HT-29 (cell line): Measurements from ENCODE around the gene JAK1. TPM values are rescaled to one million over a fixed set of nuclear protein-coding genes. Genes with fewer than 3 reads are reported as not detected.
A peak's percentile ranks its signal among the peaks of the same experiment; 100 is the strongest.

ENCODE experiments used
- DNase-seq: peaks from one replicate; pipeline ENCODE4 v3.0.0-alpha.2; 2015; ENCODE audit warnings: low spot score
- total RNA-seq: library from RNA; depleted of rRNA; stranded (reverse); fragments of >200 nt; shearing (Covaris generic); gene quantifications from 2 replicates; pipeline ENCODE4 v1.2.3, GENCODE V29; 2014

The JAK1 gene
- total RNA-seq, 1 experiment from 2014 or later = 29.1 TPM

DNA sequence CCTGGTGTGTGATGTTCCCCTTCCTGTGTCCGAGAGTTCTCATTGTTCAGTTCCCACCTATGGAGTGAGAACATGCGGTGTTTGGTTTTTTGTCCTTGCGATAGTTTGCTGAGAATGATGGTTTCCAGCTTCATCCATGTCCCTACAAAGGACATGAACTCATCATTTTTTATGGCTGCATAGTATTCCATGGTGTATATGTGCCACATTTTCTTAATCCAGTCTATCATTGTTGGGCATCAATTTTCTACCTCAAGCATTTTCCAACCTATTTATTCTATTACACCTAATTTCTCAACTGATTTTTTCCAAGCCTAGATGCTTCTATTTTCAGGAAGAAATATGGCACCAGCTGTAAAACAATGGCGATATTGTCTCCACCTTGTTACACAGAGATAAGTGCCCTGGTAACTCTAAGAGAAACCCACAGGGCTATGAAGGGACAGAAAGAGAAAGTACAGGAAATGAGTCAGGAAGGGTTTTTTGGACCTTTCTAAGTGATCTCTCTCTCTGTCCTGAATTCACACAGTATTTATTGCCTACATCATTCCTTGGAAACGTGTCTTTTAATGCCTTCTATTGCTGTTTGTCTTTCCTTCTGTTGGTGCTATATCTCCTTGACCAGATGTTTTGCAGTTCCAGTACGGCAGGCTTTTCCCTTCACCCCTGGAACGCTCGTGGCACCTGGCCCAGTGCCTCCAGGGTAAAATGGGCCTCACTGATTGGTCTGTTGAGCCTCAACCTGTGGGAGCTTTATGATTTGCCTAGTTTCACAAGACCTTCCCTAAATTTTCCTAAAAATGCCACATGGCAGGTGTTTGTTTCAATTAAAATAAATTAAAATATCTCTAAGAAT is 14.6 kb upstream of the JAK1 start:
- peak; percentile 13 for DNase-seq

GRCh38 chr1:64979358-64979757 is 13.0 kb upstream of the JAK1 start:
- no peak for DNase-seq

DNA sequence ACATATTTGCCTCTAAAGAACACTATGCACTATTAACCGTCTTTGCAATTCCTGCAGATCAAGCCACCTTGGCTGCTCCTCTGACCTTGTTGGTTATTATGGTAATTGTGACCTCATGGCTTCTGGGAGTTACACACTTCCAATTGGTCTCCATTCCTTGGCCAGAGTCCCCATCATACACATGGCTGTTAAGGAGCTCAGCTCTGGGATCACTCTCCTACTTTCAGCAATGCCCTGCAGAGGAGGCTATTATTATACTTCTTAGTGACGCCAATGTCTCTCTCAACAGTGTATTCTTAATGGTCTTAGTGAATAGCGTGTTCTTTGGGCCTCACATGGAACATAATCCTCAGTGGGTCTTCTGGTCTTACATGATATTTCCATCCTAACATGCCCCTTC is 10.0 kb upstream of the JAK1 start:
- DNase-seq = no peak

DNA sequence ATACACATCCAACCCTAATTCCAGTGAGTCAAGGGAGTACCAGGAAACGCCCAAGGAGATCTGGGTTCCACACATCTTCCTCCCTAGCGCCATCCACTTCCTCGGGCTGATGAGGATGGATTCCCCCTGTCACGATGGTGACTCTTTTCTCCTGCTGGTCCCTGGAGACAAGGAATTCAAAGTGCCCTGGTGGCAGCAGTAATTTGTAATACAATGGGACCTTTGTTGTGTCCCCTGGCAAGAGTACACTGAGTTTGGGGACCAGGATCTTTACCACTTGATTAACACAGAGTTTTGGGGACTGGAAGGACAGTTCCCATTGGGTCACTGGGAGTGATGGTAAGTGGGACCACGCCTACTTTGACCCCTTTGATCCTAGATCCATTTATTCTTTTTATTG is 9.4 kb upstream of the JAK1 start:
- no peak for DNase-seq

DNA sequence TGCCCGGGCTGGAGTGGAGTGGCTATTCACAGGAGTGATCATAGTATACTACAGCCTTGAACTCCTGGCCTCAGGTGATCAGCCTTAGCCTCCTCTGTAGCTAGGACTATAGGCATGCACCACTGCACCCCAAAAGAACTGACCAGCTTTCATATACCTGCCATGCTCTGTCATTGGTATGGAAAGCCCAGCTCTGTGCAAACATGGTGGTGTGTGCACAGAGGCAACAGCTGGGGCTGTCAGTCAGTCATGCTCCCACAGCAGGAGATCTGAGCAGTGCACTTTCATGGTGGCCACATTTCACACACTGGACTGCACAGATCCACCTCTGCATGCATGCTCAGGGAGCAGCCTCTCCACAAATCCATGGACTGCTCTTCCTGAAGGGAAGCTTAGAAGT is 8.8 kb upstream of the JAK1 start:
- DNase-seq = no peak

DNA sequence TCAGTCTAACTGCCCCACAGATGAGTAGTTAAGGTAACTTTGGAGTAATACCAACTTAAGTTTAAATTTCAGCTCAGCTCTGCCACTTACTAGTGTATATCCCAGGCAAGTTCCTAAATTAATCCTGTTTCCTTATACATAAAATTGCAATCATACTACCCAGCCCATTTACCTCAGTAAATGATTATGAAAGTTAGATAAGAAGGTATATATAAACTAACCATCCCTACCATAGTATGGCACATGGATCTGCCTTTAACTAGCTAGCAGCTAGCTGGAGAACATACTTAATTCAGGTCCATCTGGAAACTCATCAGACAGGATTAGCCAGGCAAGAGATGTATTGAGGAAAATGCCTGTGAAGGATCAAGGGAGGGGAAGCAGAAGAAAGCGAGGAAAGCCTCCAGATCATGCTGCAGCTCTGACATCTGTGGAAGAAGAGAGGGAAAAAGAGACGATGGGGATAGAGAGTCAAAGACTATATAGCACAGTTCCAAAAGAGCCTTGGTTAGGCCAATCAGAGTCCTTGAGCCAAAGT is 8.0 kb upstream of the JAK1 start:
- no peak for DNase-seq

DNA sequence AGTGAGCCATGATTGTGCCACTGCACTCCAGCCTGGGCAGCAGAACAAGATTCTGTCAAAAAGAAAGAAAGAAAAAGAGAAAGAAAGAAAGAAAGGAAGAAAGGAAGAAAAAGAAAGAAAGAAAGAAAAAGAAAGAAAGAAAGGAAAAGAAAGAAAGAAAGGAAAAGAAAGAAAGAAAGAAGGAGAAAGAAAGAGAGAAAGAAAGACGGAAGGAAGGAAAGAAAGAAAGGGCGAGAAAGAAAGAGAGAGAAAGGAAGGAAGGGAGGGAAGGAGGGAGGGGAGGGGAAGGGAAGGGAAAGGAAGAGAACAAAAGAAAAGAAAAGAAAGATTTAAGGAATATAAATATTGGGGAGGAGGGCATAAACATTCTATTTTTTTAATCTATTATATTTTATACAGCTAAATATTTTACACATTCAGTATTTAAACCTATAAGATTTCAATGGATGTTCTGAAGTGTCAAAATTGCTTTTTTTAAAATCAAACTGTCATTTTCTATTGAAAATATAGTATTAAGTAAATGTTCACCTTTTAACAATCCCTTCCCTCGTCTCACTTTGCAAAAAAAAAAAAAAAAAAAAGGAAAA is 6.8 kb upstream of the JAK1 start:
- no peak for DNase-seq

DNA sequence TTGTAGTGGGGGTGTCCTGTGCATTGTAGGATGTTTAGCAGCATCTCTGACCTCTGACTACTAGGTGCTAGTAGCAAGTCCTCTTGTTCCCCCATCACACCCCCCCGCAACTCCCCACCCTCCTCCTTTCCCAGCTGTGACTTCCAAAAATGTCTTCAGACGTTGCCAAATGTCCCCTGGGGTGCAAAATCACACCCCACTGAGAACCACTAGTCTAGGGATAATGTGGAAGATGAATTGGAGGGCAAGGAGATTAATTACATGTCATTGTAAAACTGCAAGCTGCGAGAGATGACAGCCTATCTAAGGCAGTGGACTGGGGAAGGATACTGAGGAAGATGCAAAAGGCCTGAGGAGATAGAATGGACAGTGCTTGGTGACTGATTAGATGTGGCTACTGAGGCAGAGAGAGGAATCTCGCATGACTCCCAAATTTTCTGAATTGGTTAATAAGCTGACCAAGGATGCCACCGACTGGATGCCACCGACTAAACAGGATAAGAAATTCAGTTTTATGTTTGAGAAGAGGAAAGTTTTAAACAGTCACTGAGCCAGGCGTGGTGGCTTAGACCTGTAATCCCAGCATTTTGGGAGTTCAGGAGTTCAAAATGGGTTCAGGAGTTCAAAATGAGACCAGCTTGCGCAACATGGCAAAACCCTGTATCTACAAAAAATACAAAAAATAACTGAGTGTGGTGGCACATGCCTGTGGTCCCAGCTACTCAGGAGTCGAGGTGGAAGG is 3.1 kb upstream of the JAK1 start:
- DNase-seq = no peak

- peak; percentile 50 for DNase-seq
These were observed 1.0 kb upstream of the JAK1 start for GRCh38 chr1:64967381-64967780.

DNA sequence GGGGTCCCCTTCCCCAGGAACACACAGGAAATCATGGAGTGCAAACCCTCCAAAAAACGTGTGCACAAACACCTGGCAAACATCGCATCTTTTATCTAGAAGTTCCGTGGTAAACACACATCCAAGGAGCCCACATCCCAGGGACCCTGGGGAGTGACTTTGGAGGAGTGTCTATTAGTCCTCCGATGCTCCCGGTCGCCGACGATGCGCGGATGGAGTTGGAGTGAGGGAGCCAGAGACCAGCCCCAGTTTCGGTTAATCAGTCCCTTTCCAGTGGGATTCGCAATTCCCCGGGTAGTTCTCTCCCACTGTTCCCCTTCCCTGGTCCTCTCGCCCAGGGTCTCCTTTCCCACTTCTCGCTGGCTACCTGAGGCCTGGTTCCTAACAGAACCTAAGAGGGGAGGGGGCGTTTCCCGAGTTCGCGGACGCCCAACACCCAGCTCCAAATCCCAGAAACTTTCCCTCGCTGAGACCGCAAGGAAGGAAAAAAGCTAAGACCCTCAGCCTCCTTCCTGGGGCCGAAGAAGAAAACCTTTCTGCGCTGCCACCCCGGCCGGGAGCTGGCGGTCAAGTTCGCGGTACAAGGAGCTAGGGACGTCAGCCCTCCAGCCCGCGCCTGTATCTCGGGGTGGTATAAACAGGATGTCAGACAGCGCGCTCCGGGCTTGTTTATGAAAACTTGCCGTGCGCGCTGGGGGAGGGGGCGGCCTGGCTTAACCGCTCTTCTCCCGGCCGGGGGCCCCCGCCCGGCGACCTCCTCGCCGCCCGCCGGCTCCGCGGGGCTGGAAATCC is 787 bp downstream of the JAK1 start:
- DNase-seq = peak; percentile 35

DNA sequence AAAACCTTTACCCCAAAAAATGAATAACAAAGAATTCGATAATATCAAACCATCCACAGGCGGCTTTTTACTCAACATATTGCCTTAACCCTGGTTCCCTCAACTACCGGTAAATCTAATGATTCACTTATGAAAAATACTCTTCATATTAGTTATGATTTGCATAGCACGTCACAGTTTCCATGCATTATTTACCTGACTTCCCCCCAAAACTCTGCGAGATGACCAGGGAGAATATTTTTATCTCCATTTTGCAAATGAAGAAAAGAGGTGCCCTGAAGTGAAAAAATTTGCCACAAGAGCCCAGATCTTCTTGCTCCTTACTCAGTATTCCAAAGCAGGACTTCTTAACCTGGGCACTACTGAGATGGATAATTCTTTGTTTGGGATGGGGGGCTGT is 2.9 kb downstream of the JAK1 start:
- DNase-seq = no peak

DNA sequence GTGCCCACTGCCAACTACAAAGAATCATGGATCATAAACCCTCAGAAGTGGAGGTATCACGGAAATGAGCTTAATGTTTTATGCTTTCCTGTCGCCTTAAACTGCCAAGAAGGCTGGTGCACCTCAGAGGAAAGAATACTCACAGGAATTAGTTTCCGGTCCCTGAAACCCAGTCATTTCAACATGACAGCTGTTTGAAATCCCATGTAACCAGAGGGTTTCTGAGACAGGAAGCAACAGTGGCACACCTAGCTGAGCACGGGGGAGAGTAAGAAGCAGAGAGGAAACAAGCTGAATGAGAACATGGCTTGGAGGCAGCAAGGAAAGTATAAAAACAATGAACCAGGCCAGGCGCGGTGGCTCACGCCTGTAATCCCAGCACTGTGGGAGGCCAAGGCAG is 3.9 kb downstream of the JAK1 start:
- DNase-seq = no peak

DNA sequence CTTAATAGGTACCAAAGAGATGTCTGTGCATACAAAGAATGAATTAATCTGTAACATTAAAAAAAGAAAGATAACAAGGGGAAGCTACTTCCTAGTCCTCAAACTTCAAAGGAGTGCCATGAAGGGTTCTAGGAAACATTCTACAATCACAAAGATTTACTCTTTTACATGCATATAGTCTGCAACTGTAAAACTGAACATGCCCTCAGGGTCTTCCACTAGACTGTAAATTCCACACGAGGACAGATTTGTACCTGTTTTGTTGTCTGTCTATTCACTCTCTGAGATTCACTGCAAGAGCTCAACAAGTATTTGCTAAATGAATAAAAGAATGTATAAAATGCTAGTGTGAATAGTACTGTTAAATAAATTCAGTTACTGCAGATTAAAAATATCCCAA is 4.4 kb downstream of the JAK1 start:
- DNase-seq = no peak

GRCh38 chr1:64960731-64961130 is 5.6 kb downstream of the JAK1 start:
- no peak for DNase-seq

DNA sequence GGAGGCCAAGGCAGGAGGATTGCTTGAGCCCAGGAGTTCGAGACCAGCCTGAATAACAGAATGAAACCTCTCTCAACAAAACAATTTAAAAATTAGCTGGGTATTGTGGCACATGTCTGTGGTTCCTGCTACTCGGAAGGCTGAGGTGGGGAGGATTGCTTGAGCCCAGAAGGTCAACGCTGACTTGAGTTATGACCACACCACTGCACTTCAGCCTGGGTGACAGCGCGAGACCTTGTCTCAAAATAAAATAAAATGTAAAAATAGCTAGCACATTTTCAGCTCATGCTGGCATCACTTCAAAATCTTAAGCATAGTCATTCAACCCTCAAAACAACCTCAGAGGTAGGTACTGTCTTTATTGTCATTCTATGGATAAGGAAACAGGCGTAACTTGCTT is 6.4 kb downstream of the JAK1 start:
- no peak for DNase-seq

DNA sequence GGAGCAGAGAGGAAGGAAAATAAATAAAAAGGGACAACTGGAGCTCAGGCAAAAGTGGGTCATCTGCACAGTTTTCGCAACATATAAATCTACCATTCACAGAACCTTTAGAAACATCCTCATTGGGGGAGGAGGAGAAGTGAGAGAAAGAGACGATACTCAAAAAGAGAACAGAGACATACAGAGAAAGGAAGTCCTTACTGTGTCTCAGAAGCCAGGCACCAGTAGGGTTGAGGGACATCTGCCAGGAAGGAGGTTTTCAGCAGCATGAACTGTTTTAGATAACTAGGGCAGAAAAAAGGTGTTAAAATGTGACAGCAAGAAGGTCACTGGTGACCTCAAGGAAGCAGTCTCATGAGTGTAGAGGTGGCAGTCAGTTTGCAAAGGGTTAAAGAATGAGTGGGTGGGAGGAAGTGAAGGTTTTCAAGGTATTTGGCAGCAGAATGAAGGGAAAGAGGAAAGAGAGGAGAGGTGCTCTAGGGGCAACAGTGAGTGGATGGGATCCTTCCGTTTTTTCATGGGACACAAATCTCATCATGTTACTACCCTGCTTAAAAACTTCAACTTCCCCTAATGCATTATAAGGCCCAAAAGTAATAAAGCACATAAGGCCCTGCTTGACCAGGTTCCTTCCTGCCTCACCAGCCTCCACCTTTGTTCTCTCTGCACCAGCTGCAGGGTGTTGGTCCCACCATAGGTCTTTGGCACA is 9.5 kb downstream of the JAK1 start:
- no peak for DNase-seq

DNA sequence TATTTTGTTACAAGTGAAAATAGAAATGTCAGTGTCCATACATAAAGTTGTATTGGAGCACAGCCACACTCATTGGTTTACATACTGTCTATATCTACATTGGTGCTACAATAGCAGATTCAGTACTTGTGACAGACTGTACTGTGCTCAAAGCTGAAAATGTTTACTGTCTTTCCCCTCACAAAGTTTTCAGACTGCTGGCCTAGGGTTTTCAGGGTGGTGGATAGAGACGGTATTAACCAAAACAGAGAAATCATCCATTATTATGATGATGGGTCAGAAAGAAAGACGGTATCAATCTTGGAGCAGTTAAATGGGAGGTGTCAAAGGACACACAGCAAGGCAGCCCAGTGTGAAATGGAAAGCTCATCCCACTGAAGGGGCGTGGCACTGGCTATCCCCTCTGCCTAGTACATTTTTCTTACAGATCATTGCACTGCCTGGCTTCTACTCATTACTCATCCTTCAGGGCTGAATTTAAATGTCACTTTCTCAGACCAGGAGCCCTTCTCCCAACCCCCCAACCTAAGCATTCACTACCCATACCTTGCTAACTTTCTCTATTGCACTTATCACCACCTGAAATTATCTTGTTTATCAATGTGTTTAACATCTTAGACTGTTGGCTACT is 10.2 kb downstream of the JAK1 start:
- DNase-seq = no peak

DNA sequence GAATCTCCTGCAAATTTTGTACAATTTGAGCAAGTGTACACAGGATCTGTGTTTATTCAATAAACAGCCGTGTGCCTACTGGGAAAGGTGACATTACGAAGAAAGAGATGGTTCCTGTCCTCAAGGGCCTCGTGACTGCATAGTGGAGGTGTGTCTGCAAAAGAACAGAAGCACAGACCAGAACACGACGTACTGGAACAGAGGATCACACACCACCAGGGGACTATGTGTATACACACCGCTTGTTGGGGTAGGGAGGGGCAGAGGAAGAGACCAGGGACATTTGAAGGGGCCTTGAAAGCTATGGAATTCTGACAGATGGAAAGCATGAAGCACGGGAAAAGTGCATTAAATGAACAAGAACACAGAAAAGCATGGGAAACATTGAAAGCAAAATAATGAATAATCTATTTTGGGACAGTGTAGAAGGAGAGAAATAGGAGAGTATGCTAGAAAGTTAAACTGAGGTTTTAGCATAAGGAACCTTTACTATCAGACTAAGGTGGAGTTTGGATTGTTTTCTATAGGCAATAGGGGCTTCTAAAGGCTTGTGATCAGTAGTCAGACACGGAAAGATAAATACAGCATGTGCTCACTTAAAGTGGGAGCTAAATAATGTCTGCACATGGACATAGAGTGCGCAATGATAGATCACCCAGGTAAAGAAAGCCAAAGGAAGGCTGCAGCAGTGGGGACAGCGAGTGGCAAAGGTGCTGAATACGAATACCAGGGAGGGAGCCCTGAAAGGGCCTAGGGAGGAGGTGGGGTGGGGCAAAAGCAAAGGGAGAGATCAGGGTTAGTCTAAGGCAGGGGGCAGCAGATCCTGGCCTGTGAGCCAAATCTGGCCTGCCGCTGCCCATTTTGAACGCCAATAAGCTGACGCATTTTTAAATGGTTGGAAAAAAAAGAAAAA is 11.0 kb downstream of the JAK1 start:
- DNase-seq = no peak

GRCh38 chr1:64953241-64953640 is 13.1 kb downstream of the JAK1 start:
- DNase-seq = no peak
